Measurements from ENCODE around the gene RHO.

The RHO gene

DNA sequence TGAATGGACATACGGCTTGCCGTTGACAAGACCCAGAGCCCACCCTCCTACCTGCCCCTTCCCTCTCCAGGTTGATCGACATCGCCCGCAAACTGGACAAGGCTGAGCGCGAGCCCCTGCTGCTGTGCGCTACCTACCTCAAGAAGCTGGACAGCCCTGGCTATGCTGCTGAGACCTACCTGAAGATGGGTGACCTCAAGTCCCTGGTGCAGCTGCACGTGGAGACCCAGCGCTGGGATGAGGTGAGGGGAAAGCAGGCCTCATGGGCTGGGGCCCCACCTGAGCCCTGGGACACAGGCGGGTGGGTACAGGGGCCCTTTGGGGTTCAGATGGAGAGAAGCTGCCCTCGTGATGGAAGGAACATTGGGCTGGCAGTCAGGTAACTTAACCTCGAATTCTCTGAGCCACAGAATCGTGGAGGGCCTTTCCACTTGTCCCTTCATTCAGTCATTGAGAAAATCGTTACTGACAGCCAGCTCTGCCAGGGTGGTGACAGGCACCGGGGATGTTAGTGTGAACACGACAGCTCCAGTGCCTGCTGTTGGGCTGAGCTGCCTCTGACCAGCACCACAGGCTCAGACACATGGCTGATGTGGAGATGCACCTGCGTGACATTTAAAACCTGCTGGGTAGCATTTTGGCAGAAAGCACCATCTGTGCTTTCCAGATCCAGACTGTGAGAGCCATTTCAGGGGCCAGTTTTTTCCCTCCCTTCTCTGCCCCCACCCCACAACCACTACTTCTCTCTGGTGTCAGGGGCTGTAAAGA is 25.6 kb upstream of the RHO start:
- no peak for TF ChIP-seq EZH2phosphoT487 (conservative IDR thresholded peaks at IDR 0.05; ENCODE audit: low read length)
- TF ChIP-seq, protein P1, sequence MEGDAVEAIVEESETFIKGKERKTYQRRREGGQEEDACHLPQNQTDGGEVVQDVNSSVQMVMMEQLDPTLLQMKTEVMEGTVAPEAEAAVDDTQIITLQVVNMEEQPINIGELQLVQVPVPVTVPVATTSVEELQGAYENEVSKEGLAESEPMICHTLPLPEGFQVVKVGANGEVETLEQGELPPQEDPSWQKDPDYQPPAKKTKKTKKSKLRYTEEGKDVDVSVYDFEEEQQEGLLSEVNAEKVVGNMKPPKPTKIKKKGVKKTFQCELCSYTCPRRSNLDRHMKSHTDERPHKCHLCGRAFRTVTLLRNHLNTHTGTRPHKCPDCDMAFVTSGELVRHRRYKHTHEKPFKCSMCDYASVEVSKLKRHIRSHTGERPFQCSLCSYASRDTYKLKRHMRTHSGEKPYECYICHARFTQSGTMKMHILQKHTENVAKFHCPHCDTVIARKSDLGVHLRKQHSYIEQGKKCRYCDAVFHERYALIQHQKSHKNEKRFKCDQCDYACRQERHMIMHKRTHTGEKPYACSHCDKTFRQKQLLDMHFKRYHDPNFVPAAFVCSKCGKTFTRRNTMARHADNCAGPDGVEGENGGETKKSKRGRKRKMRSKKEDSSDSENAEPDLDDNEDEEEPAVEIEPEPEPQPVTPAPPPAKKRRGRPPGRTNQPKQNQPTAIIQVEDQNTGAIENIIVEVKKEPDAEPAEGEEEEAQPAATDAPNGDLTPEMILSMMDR (IDR thresholded peaks at IDR 0.05; ENCODE audit: insufficient read depth, low read length, poor library complexity, severe bottlenecking), result no peak

DNA sequence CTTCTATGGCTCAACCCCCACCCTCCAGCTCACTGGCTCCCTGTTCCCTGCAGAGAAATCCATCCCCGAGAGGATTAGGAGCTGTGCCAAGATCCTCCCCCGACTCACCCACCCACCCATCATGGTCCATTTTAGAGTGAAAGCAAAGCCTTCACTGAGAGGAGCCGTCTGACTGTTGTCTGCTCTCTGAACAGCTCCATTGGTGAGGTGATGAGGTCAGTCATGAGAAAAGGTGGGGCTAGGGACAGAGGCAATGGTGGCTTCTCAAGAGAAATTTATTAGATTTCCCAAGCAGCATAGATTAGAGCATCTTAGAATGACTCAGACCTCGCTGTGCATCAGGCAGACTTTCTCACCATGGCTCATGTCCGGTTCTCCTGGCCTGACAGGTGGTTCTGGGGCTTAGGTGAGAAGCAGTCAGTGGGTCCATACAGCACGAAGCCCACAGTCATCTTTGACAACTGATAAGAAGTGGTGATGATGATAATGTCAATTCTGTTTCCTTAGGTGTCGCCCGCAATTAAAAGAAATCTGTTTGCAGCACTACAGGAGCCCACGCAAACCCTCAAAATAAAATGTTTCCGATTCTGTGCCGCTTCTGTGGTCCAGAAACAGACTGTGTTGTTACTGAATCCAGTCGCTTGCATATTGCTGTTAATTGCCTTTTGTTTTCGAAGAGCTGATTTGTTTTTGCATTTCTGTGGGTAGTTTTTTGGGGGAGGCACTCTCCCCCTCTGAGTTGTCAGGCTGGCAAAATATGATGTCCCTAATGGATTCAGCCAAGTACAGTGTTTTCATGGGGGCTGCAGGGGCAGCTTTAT is 24.8 kb upstream of the RHO start:
- Histone ChIP-seq H3K36me3 (ENCODE audit: low read length) (no peaks in the 10 kb centered on the region), H3K9ac (ENCODE audit: low read length) (no peak overlapping the region), H3K27ac (ENCODE audit: low read depth, low read length) (no peak overlapping the region), H3K4me2 (ENCODE audit: low read depth, low read length, poor library complexity, severe bottlenecking) (no peak overlapping the region), H4K20me1 (ENCODE audit: low read depth, low read length) (no peaks in the 10 kb centered on the region), H3K4me3 (ENCODE audit: insufficient read depth, low read length, poor library complexity, severe bottlenecking) (no peak overlapping the region), H3F3A (ENCODE audit: insufficient read depth) (no peaks in the 10 kb centered on the region), H3K79me2 (ENCODE audit: insufficient read depth, low read length) (no peaks in the 10 kb centered on the region), H3K27me3 (ENCODE audit: low read length) (no peaks in the 10 kb centered on the region), H3K9me2 (replicated peaks; ENCODE audit: insufficient read depth, low read length) (no peaks in the 10 kb centered on the region), H2AFZ (ENCODE audit: low read depth, low read length, severe bottlenecking) (no peak overlapping the region), H3K9me3 (ENCODE audit: insufficient read depth, low read length) (no peaks in the 10 kb centered on the region)
- no peak for TF ChIP-seq EZH2phosphoT487 (conservative IDR thresholded peaks at IDR 0.05; ENCODE audit: low read length)
- TF ChIP-seq, protein P1 (IDR thresholded peaks at IDR 0.05; ENCODE audit: insufficient read depth, low read length, poor library complexity, severe bottlenecking), result no peak

More for the DNA sequence above, 25.6 kb upstream of the RHO start:
- Histone ChIP-seq H3K79me2 (ENCODE audit: insufficient read depth, low read length) (no peaks in the 10 kb centered on the region), H3K27me3 (ENCODE audit: low read length) (no peaks in the 10 kb centered on the region), H3K9ac (ENCODE audit: low read length) (no peak overlapping the region), H4K20me1 (ENCODE audit: low read depth, low read length) (no peaks in the 10 kb centered on the region), H2AFZ (ENCODE audit: low read depth, low read length, severe bottlenecking) (no peak overlapping the region), H3K9me3 (ENCODE audit: insufficient read depth, low read length) (no peaks in the 10 kb centered on the region), H3K27ac (ENCODE audit: low read depth, low read length) (no peak overlapping the region), H3K4me2 (ENCODE audit: low read depth, low read length, poor library complexity, severe bottlenecking) (no peak overlapping the region), H3F3A (ENCODE audit: insufficient read depth) (no peaks in the 10 kb centered on the region), H3K36me3 (ENCODE audit: low read length) (no peaks in the 10 kb centered on the region), H3K4me3 (ENCODE audit: insufficient read depth, low read length, poor library complexity, severe bottlenecking) (no peak overlapping the region), H3K9me2 (replicated peaks; ENCODE audit: insufficient read depth, low read length) (no peaks in the 10 kb centered on the region)

DNA sequence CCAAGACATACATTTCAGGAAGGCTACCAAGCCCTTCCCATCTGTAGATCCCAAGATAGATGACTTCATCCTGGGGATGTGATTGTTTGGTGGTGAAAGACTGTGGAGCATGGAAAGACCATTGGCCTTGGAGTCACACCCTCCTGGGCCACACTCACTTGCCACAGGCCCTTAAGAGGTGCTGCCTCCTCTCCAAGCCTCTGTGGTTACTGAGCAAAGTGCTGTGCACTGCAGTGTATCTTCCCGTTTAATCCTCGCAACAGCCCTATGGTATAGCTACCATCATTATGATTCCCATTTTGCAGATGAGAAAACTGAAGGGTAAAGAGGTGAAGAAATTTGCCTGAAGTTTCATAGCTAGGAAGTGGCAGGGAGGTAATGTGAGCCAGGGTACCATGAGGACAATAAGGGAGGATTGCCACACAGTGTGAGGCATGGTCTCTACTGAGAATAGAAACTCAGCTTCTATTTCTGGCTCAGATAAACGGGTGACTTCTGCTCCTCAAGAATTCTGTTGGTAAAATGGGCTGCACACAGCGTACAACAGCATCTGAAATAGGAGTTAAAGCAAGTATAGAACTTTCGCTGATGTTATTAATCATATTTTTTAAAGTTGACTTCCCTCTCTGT is 23.9 kb upstream of the RHO start:
- H3K36me3 ChIP-seq (ENCODE audit: low read length), result no peaks in the 10 kb centered on the region
- TF ChIP-seq EZH2phosphoT487 (conservative IDR thresholded peaks at IDR 0.05; ENCODE audit: low read length), result no peak
- TF ChIP-seq, protein P1 (IDR thresholded peaks at IDR 0.05; ENCODE audit: insufficient read depth, low read length, poor library complexity, severe bottlenecking), result no peak
- no peak overlapping the region for H3K9ac ChIP-seq (ENCODE audit: low read length)
- H3K27me3 ChIP-seq (ENCODE audit: low read length), result no peaks in the 10 kb centered on the region
- no peaks in the 10 kb centered on the region for H4K20me1 ChIP-seq (ENCODE audit: low read depth, low read length)
- H3K9me3 ChIP-seq (ENCODE audit: insufficient read depth, low read length), result no peaks in the 10 kb centered on the region
- H3K27ac ChIP-seq (ENCODE audit: low read depth, low read length), result no peak overlapping the region
- no peaks in the 10 kb centered on the region for H3K9me2 ChIP-seq (replicated peaks; ENCODE audit: insufficient read depth, low read length)
- H3K4me2 ChIP-seq (ENCODE audit: low read depth, low read length, poor library complexity, severe bottlenecking), result no peak overlapping the region
- no peaks in the 10 kb centered on the region for H3K79me2 ChIP-seq (ENCODE audit: insufficient read depth, low read length)
- H3F3A ChIP-seq (ENCODE audit: insufficient read depth), result no peaks in the 10 kb centered on the region
- H3K4me3 ChIP-seq (ENCODE audit: insufficient read depth, low read length, poor library complexity, severe bottlenecking), result no peak overlapping the region
- no peak overlapping the region for H2AFZ ChIP-seq (ENCODE audit: low read depth, low read length, severe bottlenecking)
